H9 (cell line): ENCODE measurements around the gene RB1. TPM values are rescaled to one million over a fixed set of nuclear protein-coding genes. Genes with fewer than 3 reads are reported as not detected.

Experiments
- DNase-seq: peaks from one replicate; pipeline ENCODE4 v3.0.0-alpha.2; 2017
- H2AFZ ChIP-seq: one replicate; pipeline ENCODE4 v1.6.1; 2013; ENCODE audit warnings: mild to moderate bottlenecking, low read length, control low read depth, moderate library complexity
- H2AK5ac ChIP-seq: 2 replicates; pipeline ENCODE4 v1.6.1; 2013; ENCODE audit warnings: low read length, control low read depth, mixed read lengths; ENCODE audit not compliant: insufficient read length
- H2BK120ac ChIP-seq: one replicate; pipeline ENCODE4 v1.6.1; 2013; ENCODE audit warnings: low read depth, mild to moderate bottlenecking, low read length, control low read depth, inconsistent platforms; ENCODE audit not compliant: poor library complexity, severe bottlenecking
- H2BK12ac ChIP-seq: 2 replicates; pipeline ENCODE4 v1.6.1; 2013; ENCODE audit warnings: low read length, control low read depth, mixed read lengths, low read depth; ENCODE audit not compliant: insufficient read length
- H2BK15ac ChIP-seq: 2 replicates; pipeline ENCODE4 v1.6.1; 2013; ENCODE audit warnings: low read depth, low read length, control low read depth
- H2BK20ac ChIP-seq: one replicate; pipeline ENCODE4 v1.6.1; 2013; ENCODE audit warnings: low read depth, mild to moderate bottlenecking, low read length, control low read depth, inconsistent platforms; ENCODE audit not compliant: poor library complexity, severe bottlenecking
- H2BK5ac ChIP-seq: 2 replicates; pipeline ENCODE4 v1.6.1; 2013; ENCODE audit warnings: low read length, control low read depth, mixed read lengths; ENCODE audit not compliant: insufficient read length
- H3K14ac ChIP-seq: 2 replicates; pipeline ENCODE4 v1.6.1; 2013; ENCODE audit warnings: low read length, control low read depth; ENCODE audit not compliant: insufficient read depth
- H3K18ac ChIP-seq: 2 replicates; pipeline ENCODE4 v1.6.1; 2013; ENCODE audit warnings: low read depth, mild to moderate bottlenecking, mixed read lengths, low read length, control low read depth; ENCODE audit not compliant: insufficient read length
- H3K23ac ChIP-seq: 2 replicates; pipeline ENCODE4 v1.6.1; 2013; ENCODE audit warnings: low read length, control low read depth, mixed read lengths, low read depth; ENCODE audit not compliant: insufficient read length
- H3K23me2 ChIP-seq: 2 replicates; pipeline ENCODE4 v1.6.1; 2013; ENCODE audit warnings: low read depth, mild to moderate bottlenecking, mixed read lengths, low read length, control low read depth; ENCODE audit not compliant: insufficient read length, poor library complexity, severe bottlenecking
- H3K27ac ChIP-seq: 2 replicates; pipeline ENCODE4 v1.5.1; 2013; ENCODE audit warnings: low read length, control low read depth, mixed read lengths, low read depth; ENCODE audit not compliant: insufficient read length
- H3K27me3 ChIP-seq: 2 replicates; pipeline ENCODE4 v1.6.1; 2013; ENCODE audit warnings: low read length, control low read depth, inconsistent platforms; ENCODE audit not compliant: insufficient read depth
- H3K4ac ChIP-seq: 2 replicates; pipeline ENCODE4 v1.6.1; 2013; ENCODE audit warnings: low read depth, mild to moderate bottlenecking, control low read depth, inconsistent platforms, low read length, moderate library complexity
- H3K4me1 ChIP-seq: 2 replicates; pipeline ENCODE4 v1.6.1; 2013; ENCODE audit warnings: low read length, control low read depth, inconsistent platforms; ENCODE audit not compliant: insufficient read depth
- H3K4me2 ChIP-seq: 2 replicates; pipeline ENCODE4 v1.6.1; 2013; ENCODE audit warnings: low read length, control low read depth, mixed read lengths; ENCODE audit not compliant: insufficient read length, insufficient read depth
- H3K56ac ChIP-seq: 2 replicates; pipeline ENCODE4 v1.6.1; 2013; ENCODE audit warnings: low read depth, mild to moderate bottlenecking, mixed read lengths, low read length, control low read depth; ENCODE audit not compliant: insufficient read length
- H3K79me1 ChIP-seq: 2 replicates; pipeline ENCODE4 v1.6.1; 2013; ENCODE audit warnings: low read depth, mild to moderate bottlenecking, moderate library complexity, low read length, control low read depth, inconsistent platforms; ENCODE audit not compliant: insufficient read depth, poor library complexity, severe bottlenecking
- H3K79me2 ChIP-seq: 2 replicates; pipeline ENCODE4 v1.6.1; 2013; ENCODE audit warnings: low read length, control low read depth, inconsistent platforms; ENCODE audit not compliant: insufficient read depth
- H3K9ac ChIP-seq: 2 replicates; pipeline ENCODE4 v1.6.1; 2013; ENCODE audit warnings: low read length, control low read depth, mixed read lengths; ENCODE audit not compliant: insufficient read length; ENCODE audit errors: extremely low read depth
- H3K9me3 ChIP-seq: one replicate; pipeline ENCODE4 v1.6.1; 2013; ENCODE audit warnings: low read depth, low read length, inconsistent platforms; ENCODE audit not compliant: control insufficient read depth
- H3T11ph ChIP-seq: one replicate; pipeline ENCODE4 v1.6.1; 2013; ENCODE audit warnings: mild to moderate bottlenecking, low read length, control low read depth, inconsistent platforms
- H4K20me1 ChIP-seq: one replicate; pipeline ENCODE4 v1.6.1; 2013; ENCODE audit not compliant: control insufficient read depth, insufficient read length, insufficient read depth
- H4K5ac ChIP-seq: 2 replicates; pipeline ENCODE4 v1.6.1; 2013; ENCODE audit warnings: low read depth, mild to moderate bottlenecking, mixed read lengths, low read length, control low read depth; ENCODE audit not compliant: insufficient read length
- H4K8ac ChIP-seq: replicated peaks from 2 replicates; pipeline ENCODE4 v1.6.1; 2013; ENCODE audit warnings: low read length, control low read depth, mixed read lengths, low read depth; ENCODE audit not compliant: insufficient read length
- H4K91ac ChIP-seq: 2 replicates; pipeline ENCODE4 v1.6.1; 2013; ENCODE audit warnings: low read depth, mild to moderate bottlenecking, moderate library complexity, mixed read lengths, low read length, control low read depth; ENCODE audit not compliant: insufficient read length
- H3K27ac Mint-ChIP-seq, 3 experiments: 2 replicates in 2 of 3; 3 replicates in 1 of 3; pipeline ENCODE4 v1.8.0; 2020 to 2021; ENCODE audit warnings: mixed read lengths in 3 of 3, mild to moderate bottlenecking in 1 of 3, moderate library complexity in 1 of 3
- H3K27me3 Mint-ChIP-seq: 2 replicates; pipeline ENCODE4 v1.8.0; 2021; ENCODE audit warnings: low read depth, mild to moderate bottlenecking, moderate library complexity, mixed read lengths
- H3K36me3 Mint-ChIP-seq, 3 experiments: 2 replicates in 2 of 3; 3 replicates in 1 of 3; pipeline ENCODE4 v1.8.0; 2020 to 2021; ENCODE audit warnings: low read depth in 3 of 3, mixed read lengths in 3 of 3; ENCODE audit not compliant: insufficient read depth in 1 of 3
- H3K4me1 Mint-ChIP-seq, 2 experiments: 2 replicates each; pipeline ENCODE4 v1.8.0; 2020; ENCODE audit warnings: mixed read lengths in 2 of 2
- H3K4me3 Mint-ChIP-seq, 2 experiments: 2 replicates in 1 of 2; 3 replicates in 1 of 2; pipeline ENCODE4 v1.8.0; 2020 to 2021; ENCODE audit warnings: mild to moderate bottlenecking in 2 of 2, mixed read lengths in 2 of 2, moderate library complexity in 1 of 2
- H3K9me3 Mint-ChIP-seq, 2 experiments: 2 replicates in 1 of 2; 3 replicates in 1 of 2; pipeline ENCODE4 v1.8.0; 2020; ENCODE audit warnings: mild to moderate bottlenecking in 2 of 2, mixed read lengths in 2 of 2, moderate library complexity in 1 of 2
- WGBS: extraction: QIAGEN DNeasy Blood & Tissue Kit; methylation state at CpG from one replicate; pipeline ENCODE4 v1.1.7; 2013; ENCODE audit warnings: missing lambda C conversion rate, low lambda C conversion rate, mixed read lengths; ENCODE audit not compliant: insufficient read length; ENCODE audit errors: extremely low coverage; 5-methylcytosine and 5-hydroxymethylcytosine counted together
- total RNA-seq: library from RNA; stranded (reverse); gene quantifications from 2 replicates; pipeline ENCODE4 v1.2.1, GENCODE V29; 2021
- TF ChIP-seq, protein P1 (sequence below): fragments of 200-600 bp; sonication (generic); conservative IDR thresholded peaks from 3 replicates; pipeline ENCODE4 v1.8.0; 2021; ENCODE audit warnings: antibody characterized with exemption, mild to moderate bottlenecking

RB1 gene
- total RNA-seq, 1 experiment from 2014 or later = 20.5 TPM

DNA sequence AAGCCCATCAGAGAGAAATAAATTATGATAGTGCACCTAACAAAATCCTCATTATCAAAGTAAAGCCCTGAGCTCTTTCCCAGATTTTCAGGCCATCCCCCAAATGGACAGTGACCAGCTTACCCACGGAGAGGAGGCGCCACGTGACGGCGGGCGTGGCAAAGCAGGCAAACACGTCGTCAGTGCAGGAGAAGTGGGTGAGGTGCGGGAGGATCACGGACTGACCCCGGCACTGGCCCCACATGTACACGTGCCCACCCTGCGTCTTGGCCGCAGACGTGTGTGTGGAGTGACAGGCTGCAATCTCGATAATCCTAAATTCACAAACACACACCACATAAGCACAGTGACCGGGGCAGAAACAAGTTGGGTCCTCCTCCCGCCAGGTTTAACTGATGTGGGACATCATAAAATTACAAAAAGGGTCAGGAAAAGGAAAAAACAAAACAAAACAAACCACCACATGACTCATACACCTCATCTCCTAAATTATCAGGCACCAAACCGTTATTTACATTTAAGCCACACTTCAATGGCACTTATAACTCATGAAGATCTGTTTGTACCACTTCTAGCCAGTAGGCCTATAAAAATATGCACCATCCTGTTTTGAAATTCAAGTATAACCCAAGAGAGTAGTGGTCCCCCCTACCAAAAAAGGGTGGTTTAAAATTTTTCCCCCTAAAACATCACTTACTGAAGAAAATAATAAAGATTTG is 199.2 kb downstream of the RB1 start:
- no peaks in the 10 kb centered on the region for H3K9me3 Mint-ChIP-seq
- H4K91ac ChIP-seq = no peak overlapping the region
- no peak overlapping the region for H4K8ac ChIP-seq
- no peak overlapping the region for H2BK12ac ChIP-seq
- peaks cover 0 to 18% (median 0%) of the 10 kb centered on the region in 3 experiments; a peak in 2 of 7 replicates for H3K36me3 Mint-ChIP-seq
- no peak overlapping the region for H3K9ac ChIP-seq
- no peak overlapping the region for H2AK5ac ChIP-seq
- no peak overlapping the region for H3K27ac Mint-ChIP-seq
- no peak overlapping the region for H2AFZ ChIP-seq
- H3K79me2 ChIP-seq = no peaks in the 10 kb centered on the region
- H3K27me3 Mint-ChIP-seq = no peaks in the 10 kb centered on the region
- no peaks in the 10 kb centered on the region for H3K27me3 ChIP-seq
- H2BK120ac ChIP-seq = no peak overlapping the region
- H3K23me2 ChIP-seq = no peaks in the 10 kb centered on the region
- H3K4ac ChIP-seq = no peak overlapping the region
- H4K20me1 ChIP-seq = no peaks in the 10 kb centered on the region
- no peaks in the 10 kb centered on the region for H3K79me1 ChIP-seq
- no peak overlapping the region for H3K4me3 Mint-ChIP-seq
- peaks cover 12% of the 10 kb centered on the region in 2 experiments for H3K4me1 Mint-ChIP-seq
- no peak overlapping the region for H3K56ac ChIP-seq
- H2BK20ac ChIP-seq = no peak overlapping the region
- WGBS = no CpG with 5 or more reads among the region's 19 CpGs
- H3K18ac ChIP-seq = no peak overlapping the region
- no peak overlapping the region for H3T11ph ChIP-seq
- no peak overlapping the region for H2BK15ac ChIP-seq
- DNase-seq = no peak
- TF ChIP-seq, protein P1, sequence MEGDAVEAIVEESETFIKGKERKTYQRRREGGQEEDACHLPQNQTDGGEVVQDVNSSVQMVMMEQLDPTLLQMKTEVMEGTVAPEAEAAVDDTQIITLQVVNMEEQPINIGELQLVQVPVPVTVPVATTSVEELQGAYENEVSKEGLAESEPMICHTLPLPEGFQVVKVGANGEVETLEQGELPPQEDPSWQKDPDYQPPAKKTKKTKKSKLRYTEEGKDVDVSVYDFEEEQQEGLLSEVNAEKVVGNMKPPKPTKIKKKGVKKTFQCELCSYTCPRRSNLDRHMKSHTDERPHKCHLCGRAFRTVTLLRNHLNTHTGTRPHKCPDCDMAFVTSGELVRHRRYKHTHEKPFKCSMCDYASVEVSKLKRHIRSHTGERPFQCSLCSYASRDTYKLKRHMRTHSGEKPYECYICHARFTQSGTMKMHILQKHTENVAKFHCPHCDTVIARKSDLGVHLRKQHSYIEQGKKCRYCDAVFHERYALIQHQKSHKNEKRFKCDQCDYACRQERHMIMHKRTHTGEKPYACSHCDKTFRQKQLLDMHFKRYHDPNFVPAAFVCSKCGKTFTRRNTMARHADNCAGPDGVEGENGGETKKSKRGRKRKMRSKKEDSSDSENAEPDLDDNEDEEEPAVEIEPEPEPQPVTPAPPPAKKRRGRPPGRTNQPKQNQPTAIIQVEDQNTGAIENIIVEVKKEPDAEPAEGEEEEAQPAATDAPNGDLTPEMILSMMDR = no peak
- H3K4me1 ChIP-seq = peaks cover 2% of the 10 kb centered on the region; the same call in 1 of the 2 replicates
- no peak overlapping the region for H2BK5ac ChIP-seq
- H3K9me3 ChIP-seq = no peaks in the 10 kb centered on the region
- H3K4me2 ChIP-seq = no peak overlapping the region
- H4K5ac ChIP-seq = no peak overlapping the region
- H3K23ac ChIP-seq = no peak overlapping the region
- H3K27ac ChIP-seq = no peak overlapping the region
- H3K14ac ChIP-seq = no peak overlapping the region
